T47D (cell line): ENCODE results near the gene COX14.
A peak's percentile ranks its signal among the peaks of the same experiment; 100 is the strongest.
"Not testable (repeated sequence)": the region's sequence is repeated elsewhere in the genome, so short reads cannot be mapped to it uniquely, and the experiment has no call there.

Experiments
- DNase-seq, 2 experiments: peaks; one replicate each; pipeline versions ENCODE4 v3.0.0 to v3.0.0-alpha.2; 2011 to 2012; ENCODE audit warnings: low read depth in 1 of 2, low spot score in 1 of 2
- JUND ChIP-seq: IDR thresholded peaks from 2 replicates; pipeline ENCODE4 v1.6.1; 2012; ENCODE audit warnings: low read depth
- in situ Hi-C: cut with HindIII; loops from 2 replicates; pipeline ENCODE4 v1.10.0; 2016; ENCODE audit warnings: low sequenced_read_pairs, low pct_unique_long_range_greater_than_20kb

COX14 gene

DNA sequence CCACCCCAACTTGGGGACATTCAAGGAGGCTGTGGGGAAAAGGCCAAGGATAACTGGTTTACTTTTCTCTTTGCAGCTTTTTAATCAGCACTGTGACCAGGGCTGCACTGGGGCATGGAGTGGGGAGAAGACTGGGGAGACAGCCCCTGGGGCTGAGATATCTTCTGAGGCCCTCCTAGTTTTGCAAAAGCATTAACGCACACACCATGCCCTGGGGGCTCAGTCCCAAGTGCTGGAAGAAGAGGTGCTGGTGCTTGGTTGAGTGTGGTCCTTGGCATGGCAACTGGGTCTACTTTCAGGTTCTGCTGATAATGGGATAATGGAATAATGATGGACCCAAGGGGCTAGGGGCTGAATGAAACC lies 36.2 kb upstream of the COX14 start:
- no peak for DNase-seq
- TF ChIP-seq JUND = no peak
- in situ Hi-C loops = no loop called here

DNA sequence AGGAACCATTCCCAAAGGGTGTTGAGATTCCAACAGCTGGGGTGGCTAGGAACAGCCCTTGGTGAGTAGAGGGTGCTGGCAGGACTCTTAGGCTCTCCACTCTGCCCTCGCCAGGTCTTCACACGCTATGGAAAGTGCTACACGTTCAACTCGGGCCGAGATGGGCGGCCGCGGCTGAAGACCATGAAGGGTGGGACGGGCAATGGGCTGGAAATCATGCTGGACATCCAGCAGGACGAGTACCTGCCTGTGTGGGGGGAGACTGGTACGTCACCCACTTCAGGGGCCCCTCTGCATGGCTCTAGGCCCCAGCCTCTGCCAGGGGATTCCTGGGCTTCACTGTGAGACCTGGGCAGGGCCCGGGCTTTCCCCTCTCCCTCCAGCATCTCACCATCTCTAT lies 34.9 kb upstream of the COX14 start:
- TF ChIP-seq JUND = no peak
- no peak for DNase-seq
- in situ Hi-C loops = no loop called here

DNA sequence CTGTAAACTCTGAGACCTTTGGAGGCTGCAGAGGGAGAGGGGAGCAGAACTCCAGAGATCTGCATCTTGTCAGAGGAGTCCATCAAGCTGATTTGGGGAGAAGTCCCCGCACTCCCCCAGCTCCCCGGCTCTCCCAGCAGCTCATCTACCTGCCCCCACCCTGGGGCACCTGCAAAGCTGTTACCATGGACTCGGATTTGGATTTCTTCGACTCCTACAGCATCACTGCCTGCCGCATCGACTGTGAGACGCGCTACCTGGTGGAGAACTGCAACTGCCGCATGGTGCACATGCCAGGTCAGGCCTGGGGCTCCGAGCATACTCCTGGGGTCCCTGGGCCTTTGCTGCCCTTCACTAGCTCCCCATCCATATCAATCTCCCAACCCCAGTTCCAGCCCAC lies 33.8 kb upstream of the COX14 start:
- TF ChIP-seq JUND = no peak
- DNase-seq = no peak
- in situ Hi-C loops = no loop called here

DNA sequence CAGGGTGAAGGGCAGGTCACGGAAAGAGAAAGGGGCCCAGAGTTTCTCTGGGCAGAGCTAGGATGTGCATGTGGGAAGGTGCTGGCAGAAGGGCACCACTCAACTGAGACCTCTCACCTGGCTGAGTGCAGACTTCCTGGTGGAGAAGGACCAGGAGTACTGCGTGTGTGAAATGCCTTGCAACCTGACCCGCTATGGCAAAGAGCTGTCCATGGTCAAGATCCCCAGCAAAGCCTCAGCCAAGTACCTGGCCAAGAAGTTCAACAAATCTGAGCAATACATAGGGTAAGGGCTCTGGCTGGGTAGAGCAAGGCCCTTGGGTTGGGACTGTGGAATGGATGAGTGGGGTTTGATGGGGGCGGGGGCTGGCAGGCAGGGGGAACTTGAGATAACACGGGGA lies 32.3 kb upstream of the COX14 start:
- peak in 1 of 2 experiments; percentile 48 for DNase-seq
- TF ChIP-seq JUND = no peak
- in situ Hi-C loops = no loop called here

DNA sequence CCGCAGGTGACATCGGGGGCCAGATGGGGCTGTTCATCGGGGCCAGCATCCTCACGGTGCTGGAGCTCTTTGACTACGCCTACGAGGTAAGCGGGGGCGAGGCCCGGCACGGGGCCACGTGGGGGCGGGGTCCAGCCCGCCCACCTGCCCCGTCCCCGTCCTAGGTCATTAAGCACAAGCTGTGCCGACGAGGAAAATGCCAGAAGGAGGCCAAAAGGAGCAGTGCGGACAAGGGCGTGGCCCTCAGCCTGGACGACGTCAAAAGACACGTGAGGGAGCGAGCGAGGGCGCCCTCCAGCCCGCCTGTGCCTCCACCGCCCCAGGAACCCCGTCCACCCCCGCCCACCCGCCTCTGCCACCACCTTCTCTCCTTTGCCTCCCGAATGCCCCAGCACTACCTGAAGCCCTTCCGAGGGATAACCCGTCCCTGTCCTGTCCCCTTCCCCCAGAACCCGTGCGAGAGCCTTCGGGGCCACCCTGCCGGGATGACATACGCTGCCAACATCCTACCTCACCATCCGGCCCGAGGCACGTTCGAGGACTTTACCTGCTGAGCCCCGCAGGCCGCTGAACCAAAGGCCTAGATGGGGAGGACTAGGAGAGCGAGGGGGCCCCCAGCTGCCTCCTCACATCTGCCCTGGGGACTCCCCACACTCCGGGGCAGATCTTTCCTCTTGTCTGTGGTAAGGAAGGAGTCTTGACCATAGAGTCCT lies 30.8 kb upstream of the COX14 start:
- no peak for TF ChIP-seq JUND
- DNase-seq = no peak
- in situ Hi-C loops = no loop called here

DNA sequence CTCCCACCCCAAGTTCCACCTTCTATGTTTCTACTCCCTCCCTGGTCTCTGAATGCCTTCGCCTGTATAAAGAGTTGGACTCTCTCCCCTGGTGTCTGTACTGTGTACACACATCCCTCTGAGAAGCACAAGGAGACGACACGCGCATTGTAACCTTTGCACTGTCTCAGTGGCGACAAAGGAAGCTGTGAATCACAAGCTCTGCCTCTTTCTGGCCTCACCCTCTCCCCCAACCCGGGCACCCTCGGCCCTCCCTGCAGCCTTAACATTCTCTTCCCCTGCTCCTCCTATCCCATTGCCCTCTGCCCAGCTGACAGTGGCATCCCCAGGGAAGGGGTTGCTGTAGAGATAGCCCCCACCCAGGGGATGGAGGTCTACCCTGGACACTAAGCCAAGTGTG lies 29.4 kb upstream of the COX14 start:
- TF ChIP-seq JUND = no peak
- no peak for DNase-seq
- in situ Hi-C loops = no loop called here

DNA sequence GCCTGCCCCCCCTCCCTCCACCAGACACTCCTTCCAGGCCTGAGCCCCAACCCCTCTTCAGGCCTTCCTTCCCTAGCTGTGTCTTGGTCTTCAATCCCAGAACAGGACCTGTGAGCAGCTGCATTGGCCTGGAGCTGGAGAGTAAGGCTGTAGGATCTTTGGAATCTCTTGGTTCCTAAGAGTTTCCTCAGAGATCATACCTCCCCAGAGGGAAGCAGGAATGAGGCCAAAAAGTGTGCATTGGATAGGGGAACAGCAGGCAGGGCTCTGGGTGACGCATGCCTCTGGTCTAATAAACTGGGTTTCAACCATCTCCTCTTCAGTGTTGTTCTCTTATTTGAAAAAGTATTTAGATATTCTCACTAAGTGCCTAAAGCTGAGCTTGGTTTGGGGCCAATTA lies 28.7 kb upstream of the COX14 start:
- no peak for DNase-seq
- in situ Hi-C loops = no loop called here
- no peak for TF ChIP-seq JUND

DNA sequence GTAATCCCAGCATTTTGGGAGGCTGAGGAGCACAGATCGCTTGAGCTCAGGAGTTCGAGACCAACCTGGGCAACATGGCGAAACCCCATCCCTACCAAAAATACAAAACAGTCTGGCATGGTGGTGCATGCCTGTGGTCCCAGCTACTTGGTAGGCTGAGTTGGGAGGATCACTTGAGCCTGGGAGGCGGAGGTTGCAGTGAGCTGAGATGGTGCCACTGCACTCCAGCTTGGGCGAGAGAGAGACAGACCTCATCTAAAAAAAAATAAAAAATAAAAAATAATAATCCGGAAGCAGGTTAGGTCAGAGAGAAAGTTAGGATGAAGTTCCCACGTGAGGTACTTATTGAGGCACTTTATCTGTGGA lies 27.6 kb upstream of the COX14 start:
- in situ Hi-C loops, DNase-seq: not testable (repeated sequence)

DNA sequence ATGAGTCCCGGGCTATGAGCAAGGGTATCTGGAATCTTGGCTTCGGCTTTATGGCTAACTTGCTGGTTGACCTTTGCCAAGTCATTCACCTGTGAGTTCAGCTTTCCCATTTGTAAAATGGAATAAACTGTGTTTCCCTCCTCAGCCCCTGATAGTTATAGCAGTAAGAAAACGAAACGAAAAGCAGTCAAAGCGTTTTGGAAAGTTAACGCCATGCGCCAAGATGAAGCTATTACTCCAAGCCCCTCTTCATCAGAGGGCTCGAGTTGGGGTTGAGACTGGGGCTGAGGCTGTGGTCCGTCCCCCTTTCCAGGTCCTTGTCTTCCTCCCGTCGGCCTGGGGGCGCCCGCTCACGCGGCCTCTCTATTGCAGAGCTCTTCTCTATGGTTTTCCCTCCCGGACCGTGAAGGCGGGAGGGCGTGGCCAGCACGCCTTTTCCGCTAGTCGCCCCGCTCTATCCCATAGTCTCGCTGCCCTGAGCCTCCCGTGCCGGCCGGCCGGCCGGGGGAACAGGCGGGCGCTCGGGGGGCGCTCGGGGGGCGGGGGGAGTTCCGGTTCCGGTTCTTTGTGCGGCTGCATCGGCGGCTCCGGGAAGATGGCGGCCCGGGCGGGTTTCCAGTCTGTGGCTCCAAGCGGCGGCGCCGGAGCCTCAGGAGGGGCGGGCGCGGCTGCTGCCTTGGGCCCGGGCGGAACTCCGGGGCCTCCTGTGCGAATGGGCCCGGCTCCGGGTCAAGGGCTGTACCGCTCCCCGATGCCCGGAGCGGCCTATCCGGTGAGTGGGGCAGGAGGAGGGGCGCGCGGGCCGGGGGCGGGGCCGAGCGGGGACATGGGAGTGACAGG lies 27.0 kb upstream of the COX14 start, which contains the start of gene SMARCD1:
SMARCD1 (plus strand) TSS at position 568 of the 840 bp plus-strand sequence; CDS start at position 596, 28 bp downstream.
- in situ Hi-C loops = no loop called here
- TF ChIP-seq JUND = no peak
- DNase-seq = peak; percentile 89 to 95

DNA sequence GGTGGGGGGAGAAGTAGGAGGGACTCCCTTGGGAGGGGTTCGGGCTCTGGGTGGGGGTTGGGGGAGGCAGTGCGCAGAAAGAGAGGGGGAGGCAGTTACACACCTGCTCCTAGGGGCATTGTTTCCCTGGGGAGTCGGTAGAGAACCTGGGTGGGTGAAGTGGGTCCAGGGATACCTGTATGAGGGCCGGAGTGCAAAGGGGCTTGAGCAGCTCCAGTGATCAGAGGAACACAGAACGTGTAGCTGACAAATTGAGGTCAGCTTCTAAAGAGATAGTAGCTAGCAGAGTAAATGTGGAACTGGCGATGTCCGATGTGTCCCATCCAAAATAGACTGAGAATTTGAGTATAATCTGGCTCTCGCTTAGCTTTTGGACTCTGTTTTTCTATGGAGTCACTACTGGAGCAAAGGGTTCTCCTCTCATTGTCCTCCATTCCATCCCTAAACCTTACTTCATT lies 26.4 kb upstream of the COX14 start:
- DNase-seq = no peak
- no peak for TF ChIP-seq JUND
- in situ Hi-C loops = no loop called here

DNA sequence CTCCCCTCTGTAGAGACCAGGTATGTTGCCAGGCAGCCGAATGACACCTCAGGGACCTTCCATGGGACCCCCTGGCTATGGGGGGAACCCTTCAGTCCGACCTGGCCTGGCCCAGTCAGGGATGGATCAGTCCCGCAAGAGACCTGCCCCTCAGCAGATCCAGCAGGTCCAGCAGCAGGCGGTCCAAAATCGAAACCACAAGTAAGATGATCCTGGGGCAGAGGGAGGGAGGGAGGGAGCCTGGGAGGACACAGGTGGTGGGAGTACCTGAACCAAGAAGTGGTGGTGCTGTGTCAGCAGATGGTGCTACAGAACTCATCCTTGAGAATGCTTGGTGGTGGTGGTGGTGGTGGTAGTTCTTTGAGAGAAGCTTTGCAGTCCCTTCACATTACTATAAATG lies 25.9 kb upstream of the COX14 start:
- no peak for TF ChIP-seq JUND
- peak in 1 of 2 experiments; percentile 51 for DNase-seq
- in situ Hi-C loops = no loop called here

DNA sequence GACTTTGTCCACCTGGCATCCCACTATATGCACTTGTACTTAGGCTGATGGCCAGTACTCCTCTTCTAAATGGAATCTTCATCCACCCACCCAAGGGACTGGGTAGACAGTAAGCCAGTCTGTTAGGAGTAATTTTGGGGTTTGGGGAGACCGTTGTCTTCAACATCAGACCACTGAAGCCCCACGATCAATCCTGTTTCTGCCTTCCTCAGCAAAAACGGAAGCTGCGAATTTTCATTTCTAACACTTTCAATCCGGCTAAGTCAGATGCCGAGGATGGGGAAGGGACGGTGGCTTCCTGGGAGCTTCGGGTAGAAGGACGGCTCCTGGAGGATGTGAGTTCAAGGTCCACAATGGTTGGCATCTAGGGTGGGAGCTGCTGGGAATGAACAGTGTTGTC lies 24.9 kb upstream of the COX14 start:
- in situ Hi-C loops = no loop called here
- TF ChIP-seq JUND = no peak
- no peak for DNase-seq

DNA sequence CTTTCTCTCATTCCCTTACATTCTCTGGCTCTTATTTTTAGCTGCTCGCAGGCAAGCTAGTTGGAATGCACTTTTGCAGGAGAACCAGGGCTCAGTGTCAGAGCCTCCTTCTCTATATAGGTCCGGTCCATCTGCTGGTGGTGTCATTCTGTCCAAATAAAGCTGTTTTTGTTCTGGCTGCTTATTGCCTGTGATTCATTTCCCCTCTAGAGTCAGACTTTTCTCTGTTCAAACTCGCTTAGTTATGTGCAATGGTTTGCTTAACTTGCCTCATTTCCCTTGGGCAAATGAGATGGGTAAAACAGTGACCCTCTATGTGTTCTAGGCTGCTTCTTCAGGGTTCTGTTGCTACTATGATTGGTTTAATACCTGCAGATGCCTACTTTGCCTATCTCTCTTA lies 24.0 kb upstream of the COX14 start:
- no peak for TF ChIP-seq JUND
- DNase-seq = no peak
- in situ Hi-C loops = no loop called here
